HG03378 (cell line): ENCODE measurements around the gene GABRG3.
"Not testable (repeated sequence)": the region's sequence is repeated elsewhere in the genome, so short reads cannot be mapped to it uniquely, and the experiment has no call there.

ENCODE experiments used
- ATAC-seq: cut with Tn5 transposase; IDR thresholded peaks from one replicate; pipeline ENCODE4 v1.9.1; 2021; ENCODE audit warnings: mild to moderate bottlenecking, moderate library complexity; ENCODE audit not compliant: unreplicated experiment

The GABRG3 gene

DNA sequence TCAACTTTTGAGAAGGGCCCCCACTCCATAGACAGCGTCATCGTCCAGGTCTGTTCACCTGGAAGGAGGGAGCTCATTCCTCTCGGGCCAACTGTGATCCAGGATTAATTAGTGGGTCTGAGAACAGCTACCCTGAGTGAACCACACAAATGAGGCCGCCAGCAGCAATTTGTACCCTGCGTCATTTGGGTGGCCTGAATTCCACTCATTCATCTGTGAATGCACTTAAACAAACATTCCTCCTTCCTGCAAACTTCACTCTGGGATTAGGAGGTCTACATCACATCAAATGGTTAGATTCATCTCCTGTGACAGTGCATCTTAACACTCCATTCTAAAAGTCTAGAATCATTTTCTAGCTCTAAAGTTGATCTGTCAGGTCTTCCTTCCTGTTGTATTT, 201.8 kb downstream of the GABRG3 start:
- no peak for ATAC-seq

GRCh38 chr15:27175472-27176153, 204.6 kb downstream of the GABRG3 start:
- no peak for ATAC-seq

- ATAC-seq = no peak
Observed at GRCh38 chr15:27176785-27177406, 205.9 kb downstream of the GABRG3 start.

DNA sequence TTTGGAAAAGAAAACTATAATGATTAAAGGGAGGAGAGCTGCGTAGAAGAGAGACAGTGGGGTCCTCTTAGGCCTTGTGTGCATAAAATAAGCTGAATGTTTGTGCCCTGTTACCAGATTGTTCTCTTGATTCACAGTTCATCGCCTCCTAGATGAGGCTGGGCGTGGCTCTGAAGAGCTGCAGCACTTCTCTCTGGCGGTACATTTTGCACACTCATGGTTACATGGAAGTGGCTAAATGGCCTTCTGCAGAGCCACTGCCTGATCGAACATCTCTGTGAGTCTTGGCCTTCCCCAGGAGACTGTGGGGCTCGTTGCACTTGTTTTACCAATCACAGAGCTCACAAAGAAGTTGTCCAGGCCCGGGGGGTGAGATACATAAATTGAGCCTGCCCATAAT, 208.8 kb downstream of the GABRG3 start:
- ATAC-seq = no peak

DNA sequence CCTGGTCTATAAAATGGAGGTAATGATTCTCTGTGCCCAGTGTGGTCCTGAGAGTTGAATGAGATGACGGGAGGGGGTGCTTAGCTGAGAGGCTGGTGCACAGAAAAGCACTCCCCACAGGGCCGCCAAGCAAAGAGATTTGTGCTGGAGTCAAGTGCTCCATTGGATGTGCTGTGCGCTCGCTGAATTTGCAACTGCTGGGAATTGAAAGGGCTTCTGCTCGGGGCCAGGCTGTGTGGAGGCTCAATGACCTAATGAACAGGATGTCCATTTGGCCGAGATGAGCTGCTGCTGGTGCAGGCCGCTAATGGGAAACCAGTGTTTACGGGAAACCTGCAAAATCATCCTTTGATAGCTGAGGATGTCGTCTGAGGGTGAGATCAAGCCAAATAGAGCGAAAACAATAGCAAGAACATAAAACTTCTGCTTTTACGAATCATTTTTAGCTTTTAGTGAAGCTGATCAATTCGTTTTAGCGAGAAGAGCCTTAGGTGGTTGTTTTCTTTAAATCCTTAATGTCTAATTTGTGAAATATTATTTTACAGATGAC, 211.7 kb downstream of the GABRG3 start:
- ATAC-seq = no peak

DNA sequence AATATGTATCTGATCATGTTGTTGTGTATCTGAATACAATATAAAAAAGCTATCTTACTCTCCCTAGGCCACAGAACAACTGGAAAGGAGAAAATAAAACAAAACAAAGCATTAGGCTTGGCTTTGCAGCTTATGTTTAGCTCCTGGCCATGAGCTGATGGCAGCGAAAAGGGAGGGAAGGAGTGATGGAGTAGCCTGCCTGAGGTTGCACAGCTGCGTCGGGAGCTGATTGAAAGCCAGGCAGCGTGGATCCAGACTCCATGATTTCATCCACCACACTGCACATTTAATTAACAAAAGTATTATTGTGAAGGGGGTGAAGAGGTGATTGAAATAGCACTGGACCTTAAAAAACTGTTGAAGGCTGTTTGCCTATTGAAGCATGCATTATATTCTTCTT, 212.2 kb downstream of the GABRG3 start:
- ATAC-seq = no peak

DNA sequence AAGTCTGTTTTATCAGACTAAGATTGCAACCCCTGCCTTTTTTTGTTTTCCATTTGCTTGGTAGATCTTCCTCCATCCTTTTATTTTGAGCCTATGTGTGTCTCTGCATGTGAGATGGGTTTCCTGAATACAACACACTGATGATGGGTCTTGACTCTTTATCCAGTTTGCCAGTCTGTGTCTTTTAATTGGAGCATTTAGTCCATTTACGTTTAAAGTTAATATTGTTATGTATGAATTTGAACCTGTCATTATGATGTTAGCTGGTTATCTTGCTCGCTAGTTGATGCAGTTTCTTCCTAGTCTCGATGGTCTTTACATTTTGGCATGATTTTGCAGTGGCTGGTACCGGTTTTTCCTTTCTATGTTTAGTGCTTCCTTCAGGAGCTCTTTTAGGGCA, 220.5 kb downstream of the GABRG3 start:
- not testable (repeated sequence) for ATAC-seq

GRCh38 chr15:27196691-27197090, 225.7 kb downstream of the GABRG3 start:
- no peak for ATAC-seq

- ATAC-seq = no peak
Observed at GRCh38 chr15:27201425-27201824, 230.4 kb downstream of the GABRG3 start.

GRCh38 chr15:27210176-27210575, 239.2 kb downstream of the GABRG3 start:
- no peak for ATAC-seq

DNA sequence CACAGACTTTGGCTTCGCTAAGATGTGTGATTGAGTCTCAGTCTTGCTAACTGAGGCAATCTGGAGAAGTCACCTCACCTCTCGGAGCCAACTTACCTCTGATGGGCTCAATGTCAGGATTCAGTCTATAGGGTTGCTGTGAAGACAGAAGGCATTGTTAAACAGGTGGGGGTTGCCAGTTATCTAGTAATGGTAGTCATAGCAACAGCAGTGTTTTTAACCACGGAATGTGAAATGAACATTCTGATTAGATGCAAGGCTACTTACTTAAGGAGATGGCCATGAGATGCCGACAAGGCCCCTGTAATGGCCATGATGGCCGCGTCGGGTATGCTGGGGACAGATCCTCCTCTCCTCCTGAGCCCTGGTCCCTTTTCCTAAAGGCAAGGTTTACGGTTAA, 243.1 kb downstream of the GABRG3 start:
- ATAC-seq = no peak

DNA sequence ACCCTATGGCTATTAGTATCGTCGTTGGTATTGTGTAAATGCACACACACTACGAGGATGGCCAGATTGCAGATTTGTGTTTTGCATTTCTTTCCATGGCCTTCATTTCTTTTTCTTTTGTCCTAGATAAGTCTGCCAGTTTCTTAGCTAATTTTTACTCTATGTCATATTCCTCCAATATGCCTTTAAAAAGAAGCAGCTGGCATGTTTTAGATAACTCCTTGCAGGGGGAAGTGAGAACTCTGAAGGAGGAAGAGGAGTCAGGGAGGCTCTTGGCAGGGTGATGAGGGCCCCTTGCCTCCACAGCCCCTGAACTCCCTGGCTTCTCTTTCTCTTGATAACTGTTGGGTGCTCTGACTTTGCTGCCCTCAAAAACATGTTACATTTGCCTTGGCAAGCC, 244.0 kb downstream of the GABRG3 start:
- ATAC-seq = no peak

- ATAC-seq = no peak
Observed at GRCh38 chr15:27218426-27218825, 247.4 kb downstream of the GABRG3 start.

GRCh38 chr15:27219636-27220035, 248.7 kb downstream of the GABRG3 start:
- ATAC-seq = no peak

DNA sequence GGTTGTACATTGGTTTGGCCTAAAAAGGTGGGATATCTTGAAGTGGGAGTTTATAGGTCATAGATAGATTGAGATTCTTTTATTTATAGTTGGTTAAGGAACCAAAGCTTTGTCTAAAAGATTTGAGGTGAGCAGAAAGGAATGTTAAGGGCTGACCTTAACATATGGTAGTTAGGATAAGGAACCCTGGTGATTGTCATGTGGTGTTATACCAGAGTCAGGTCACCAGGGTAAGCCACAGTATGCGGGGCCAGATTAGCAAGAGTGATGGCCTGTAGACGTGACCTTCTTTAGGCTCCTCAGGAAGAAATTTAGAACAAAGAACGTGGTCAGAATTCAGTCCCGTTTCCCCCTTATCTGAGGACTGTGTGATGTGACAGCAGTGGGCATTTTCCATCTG, 249.2 kb downstream of the GABRG3 start:
- no peak for ATAC-seq

- ATAC-seq = no peak
Observed at GRCh38 chr15:27222479-27222878, 251.5 kb downstream of the GABRG3 start.

GRCh38 chr15:27223179-27223578, 252.2 kb downstream of the GABRG3 start:
- no peak for ATAC-seq

DNA sequence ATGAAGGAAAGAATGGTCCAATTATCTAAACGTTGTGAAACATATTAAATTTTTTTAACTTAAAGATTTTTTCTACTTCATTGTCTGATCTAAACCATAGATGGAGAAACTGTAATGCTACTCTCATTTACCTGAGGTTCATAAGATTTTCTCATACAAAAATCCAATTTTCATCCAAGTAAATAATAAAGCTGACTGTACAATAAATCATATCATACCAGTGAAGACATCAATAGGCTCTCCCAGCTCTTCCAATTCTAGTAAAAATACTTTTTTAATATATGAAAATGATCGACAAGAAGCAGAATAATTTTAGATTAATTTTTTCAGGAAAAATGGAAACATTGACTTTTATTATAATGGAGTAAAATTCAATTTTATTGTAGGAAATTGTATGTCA, 260.8 kb downstream of the GABRG3 start:
- ATAC-seq = no peak

DNA sequence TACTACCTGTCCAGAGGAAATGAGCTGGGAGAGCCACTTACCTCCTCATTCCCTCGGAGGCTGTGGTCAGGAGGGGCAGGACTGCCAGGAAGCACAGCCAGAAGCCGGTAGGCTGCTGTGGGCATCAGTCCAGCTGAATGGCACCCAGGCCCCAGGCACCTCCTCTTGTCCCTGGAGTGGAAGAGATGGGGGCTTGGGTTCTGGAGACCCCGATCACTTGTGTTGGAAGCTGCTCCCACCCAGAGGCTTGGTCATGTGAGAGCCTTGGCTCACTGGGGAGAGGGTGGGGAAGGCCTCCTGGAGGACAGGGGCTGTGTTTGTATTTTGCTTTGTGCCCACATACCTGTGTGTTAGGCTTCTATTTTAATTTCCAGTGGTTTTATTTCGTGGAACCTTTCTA, 261.9 kb downstream of the GABRG3 start:
- no peak for ATAC-seq

GRCh38 chr15:27234593-27234992, 263.6 kb downstream of the GABRG3 start:
- no peak for ATAC-seq

GRCh38 chr15:27235161-27235560, 264.2 kb downstream of the GABRG3 start:
- no peak for ATAC-seq

DNA sequence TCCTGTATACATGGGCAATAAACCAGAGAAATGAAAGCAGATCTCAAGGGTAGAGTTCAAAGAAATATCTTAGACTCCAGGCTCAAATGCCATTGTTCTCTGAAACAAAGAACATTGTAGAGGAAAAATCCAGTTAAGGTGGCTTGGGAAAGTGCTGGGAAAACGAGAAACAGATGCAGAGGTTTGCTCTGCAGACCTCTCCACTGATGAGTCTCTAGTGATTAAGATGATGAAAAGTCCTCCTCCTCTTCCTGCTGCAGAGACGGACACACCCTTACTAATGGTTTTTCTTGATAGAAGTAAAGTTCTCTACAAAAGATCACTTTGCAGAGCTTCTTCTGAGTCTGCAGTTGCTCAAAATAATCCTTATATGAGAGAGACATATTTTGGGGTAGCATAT, 264.7 kb downstream of the GABRG3 start:
- no peak for ATAC-seq
